DND-41 (cell line): ENCODE results near the gene GALNT13.
"Not testable (repeated sequence)": the region's sequence is repeated elsewhere in the genome, so short reads cannot be mapped to it uniquely, and the experiment has no call there.

Experiments
- ATAC-seq: fragments of 200-7000 bp; cut with Tn5 transposase; 3 replicates; pipeline ENCODE4 v1.9.1; 2021; ENCODE audit warnings: low read depth; ENCODE audit not compliant: insufficient read depth
- DNase-seq: peaks from one replicate; pipeline ENCODE4 v3.0.0-alpha.2; 2020
- H2AFZ ChIP-seq: 2 replicates; pipeline ENCODE4 v1.6.0; 2012; ENCODE audit warnings: low read depth, low read length
- H3K27ac ChIP-seq: 2 replicates; pipeline ENCODE4 v1.5.1; 2012; ENCODE audit warnings: low read length, inconsistent platforms
- H3K27me3 ChIP-seq: fragments of 200-600 bp; sonication (generic); 2 replicates; pipeline ENCODE4 v1.6.0; 2012; ENCODE audit warnings: low read length, mild to moderate bottlenecking, inconsistent platforms; ENCODE audit not compliant: insufficient read depth, poor library complexity
- H3K36me3 ChIP-seq: 2 replicates; pipeline ENCODE4 v1.5.1; 2012; ENCODE audit warnings: low read length, inconsistent platforms; ENCODE audit not compliant: insufficient read depth
- H3K4me1 ChIP-seq: 2 replicates; pipeline ENCODE4 v1.5.1; 2012; ENCODE audit warnings: mild to moderate bottlenecking, low read length; ENCODE audit not compliant: insufficient read depth
- H3K4me2 ChIP-seq: 2 replicates; pipeline ENCODE4 v1.6.0; 2012; ENCODE audit warnings: mild to moderate bottlenecking, moderate library complexity, low read length, inconsistent platforms; ENCODE audit not compliant: insufficient read depth
- H3K4me3 ChIP-seq, 2 experiments: fragments of 200-600 bp in 1 of 2; shearing (Covaris generic) in 1 of 2; 2 replicates each; pipeline ENCODE4 v1.5.1; 2012 to 2016; ENCODE audit warnings: inconsistent platforms in 2 of 2, low read length in 2 of 2, mild to moderate bottlenecking in 2 of 2, low read depth in 1 of 2, moderate library complexity in 1 of 2
- H3K79me2 ChIP-seq: 2 replicates; pipeline ENCODE4 v1.6.0; 2012; ENCODE audit warnings: low read length, inconsistent platforms; ENCODE audit not compliant: insufficient read depth
- H3K9ac ChIP-seq: 2 replicates; pipeline ENCODE4 v1.6.0; 2012; ENCODE audit warnings: low read depth, mild to moderate bottlenecking, inconsistent platforms, low read length, moderate library complexity
- H3K9me3 ChIP-seq: 2 replicates; pipeline ENCODE4 v1.5.1; 2012; ENCODE audit warnings: low read length, moderate library complexity, mild to moderate bottlenecking, inconsistent platforms; ENCODE audit not compliant: insufficient read depth, severe bottlenecking
- H4K20me1 ChIP-seq: 2 replicates; pipeline ENCODE4 v1.6.0; 2012; ENCODE audit warnings: low read length; ENCODE audit not compliant: insufficient read depth
- EZH2 ChIP-seq: IDR thresholded peaks from 3 replicates; pipeline ENCODE4 v1.6.1; 2012; ENCODE audit warnings: borderline replicate concordance, low read depth, mild to moderate bottlenecking, moderate library complexity, low read length, inconsistent platforms; ENCODE audit not compliant: severe bottlenecking
- TF ChIP-seq, protein P1 (sequence below): IDR thresholded peaks from 2 replicates; pipeline ENCODE4 v1.5.1; 2012; ENCODE audit warnings: borderline replicate concordance, low read length, moderate library complexity, mild to moderate bottlenecking; ENCODE audit not compliant: poor library complexity, severe bottlenecking; ENCODE audit errors: extremely low read depth

GALNT13 gene

DNA sequence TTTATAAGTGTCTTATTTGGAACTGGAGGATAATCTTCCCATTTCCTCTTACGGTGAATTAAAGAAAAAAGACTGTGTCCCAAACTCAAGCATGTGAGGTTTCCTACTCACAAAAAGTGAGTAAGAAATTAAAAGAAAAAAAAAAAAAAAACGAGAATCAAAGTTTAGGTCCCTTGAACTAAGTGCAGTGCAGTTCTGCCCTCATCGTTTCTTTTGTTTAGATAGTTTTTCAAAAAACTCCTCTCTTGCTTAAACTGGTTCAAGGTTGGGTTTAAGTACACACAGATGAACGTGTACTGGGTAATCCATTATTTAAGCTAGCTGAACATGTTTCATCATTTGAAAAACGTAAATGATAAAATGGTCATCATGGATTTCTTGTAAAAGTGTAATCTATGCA lies 590.9 kb downstream of the GALNT13 start:
- Histone ChIP-seq H4K20me1 (no peaks in the 10 kb centered on the region), H2AFZ (no peak overlapping the region), H3K27me3 (no peaks in the 10 kb centered on the region), H3K27ac (no peak overlapping the region), H3K4me1 (no peaks in the 10 kb centered on the region), H3K4me3 (no peak overlapping the region), H3K9ac (no peak overlapping the region), H3K4me2 (no peak overlapping the region), H3K36me3 (no peaks in the 10 kb centered on the region), H3K9me3 (no peaks in the 10 kb centered on the region), H3K79me2 (no peaks in the 10 kb centered on the region)
- TF ChIP-seq, protein P1, sequence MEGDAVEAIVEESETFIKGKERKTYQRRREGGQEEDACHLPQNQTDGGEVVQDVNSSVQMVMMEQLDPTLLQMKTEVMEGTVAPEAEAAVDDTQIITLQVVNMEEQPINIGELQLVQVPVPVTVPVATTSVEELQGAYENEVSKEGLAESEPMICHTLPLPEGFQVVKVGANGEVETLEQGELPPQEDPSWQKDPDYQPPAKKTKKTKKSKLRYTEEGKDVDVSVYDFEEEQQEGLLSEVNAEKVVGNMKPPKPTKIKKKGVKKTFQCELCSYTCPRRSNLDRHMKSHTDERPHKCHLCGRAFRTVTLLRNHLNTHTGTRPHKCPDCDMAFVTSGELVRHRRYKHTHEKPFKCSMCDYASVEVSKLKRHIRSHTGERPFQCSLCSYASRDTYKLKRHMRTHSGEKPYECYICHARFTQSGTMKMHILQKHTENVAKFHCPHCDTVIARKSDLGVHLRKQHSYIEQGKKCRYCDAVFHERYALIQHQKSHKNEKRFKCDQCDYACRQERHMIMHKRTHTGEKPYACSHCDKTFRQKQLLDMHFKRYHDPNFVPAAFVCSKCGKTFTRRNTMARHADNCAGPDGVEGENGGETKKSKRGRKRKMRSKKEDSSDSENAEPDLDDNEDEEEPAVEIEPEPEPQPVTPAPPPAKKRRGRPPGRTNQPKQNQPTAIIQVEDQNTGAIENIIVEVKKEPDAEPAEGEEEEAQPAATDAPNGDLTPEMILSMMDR, result no peak
- TF ChIP-seq EZH2, result no peak
- DNase-seq (no peak), ATAC-seq (no peak)

GRCh38 chr2:154466226-154466625 lies 594.5 kb downstream of the GALNT13 start:
- no peak for ATAC-seq
- no peak overlapping the region for H2AFZ ChIP-seq
- H3K4me3 ChIP-seq, result no peak overlapping the region

GRCh38 chr2:154470376-154470775 lies 598.7 kb downstream of the GALNT13 start:
- Histone ChIP-seq H3K9ac (no peak overlapping the region), H3K27ac (no peak overlapping the region), H3K79me2 (no peaks in the 10 kb centered on the region), H3K27me3 (no peaks in the 10 kb centered on the region), H3K4me1 (no peaks in the 10 kb centered on the region), H2AFZ (no peak overlapping the region), H3K36me3 (no peaks in the 10 kb centered on the region), H3K9me3 (peaks cover 3% of the 10 kb centered on the region), H3K4me2 (no peak overlapping the region), H3K4me3 (no peak overlapping the region), H4K20me1 (no peaks in the 10 kb centered on the region)
- ATAC-seq (no peak), DNase-seq (no peak)
- TF ChIP-seq, protein P1, result no peak
- TF ChIP-seq EZH2, result no peak

More at GRCh38 chr2:154466226-154466625, 594.5 kb downstream of the GALNT13 start:
- H3K9ac ChIP-seq, result no peak overlapping the region
- no peaks in the 10 kb centered on the region for H3K4me1 ChIP-seq
- H3K4me2 ChIP-seq, result no peak overlapping the region
- H3K9me3 ChIP-seq, result no peaks in the 10 kb centered on the region
- TF ChIP-seq, protein P1, result no peak
- TF ChIP-seq EZH2, result no peak
- DNase-seq, result no peak
- no peaks in the 10 kb centered on the region for H3K36me3 ChIP-seq
- H3K27me3 ChIP-seq, result no peaks in the 10 kb centered on the region
- no peak overlapping the region for H3K27ac ChIP-seq
- no peaks in the 10 kb centered on the region for H3K79me2 ChIP-seq
- no peaks in the 10 kb centered on the region for H4K20me1 ChIP-seq

DNA sequence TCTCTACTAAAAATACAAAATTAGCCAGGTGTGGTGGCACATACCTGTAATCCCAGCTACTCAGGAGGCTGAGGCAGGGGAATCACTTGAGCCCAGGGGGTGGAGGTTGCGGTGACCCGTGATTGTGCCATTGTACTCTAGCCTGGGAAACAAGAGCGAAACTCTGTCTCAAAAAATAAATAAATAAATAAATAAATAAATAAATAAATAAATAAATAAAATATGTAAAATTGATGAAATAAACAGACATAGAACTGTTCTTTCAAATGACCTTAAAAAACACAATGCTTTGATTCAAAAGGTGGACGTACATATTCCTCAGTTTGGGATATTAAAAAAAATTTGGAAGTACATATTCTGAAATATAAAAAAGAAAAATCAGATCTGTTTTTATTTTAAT lies 599.8 kb downstream of the GALNT13 start:
- not testable (repeated sequence) for H2AFZ ChIP-seq, DNase-seq, H3K79me2 ChIP-seq, H3K36me3 ChIP-seq, H3K4me2 ChIP-seq, ATAC-seq, H3K9me3 ChIP-seq, H3K27ac ChIP-seq, H3K27me3 ChIP-seq, H4K20me1 ChIP-seq, H3K4me1 ChIP-seq, H3K9ac ChIP-seq, H3K4me3 ChIP-seq
